ENCODE data around the gene DNAH17. TPM values are rescaled to one million over a fixed set of nuclear protein-coding genes. Genes with fewer than 3 reads are reported as not detected.

Gene DNAH17
- total RNA-seq, 1 donor from 2014 or later, result not detected

DNA sequence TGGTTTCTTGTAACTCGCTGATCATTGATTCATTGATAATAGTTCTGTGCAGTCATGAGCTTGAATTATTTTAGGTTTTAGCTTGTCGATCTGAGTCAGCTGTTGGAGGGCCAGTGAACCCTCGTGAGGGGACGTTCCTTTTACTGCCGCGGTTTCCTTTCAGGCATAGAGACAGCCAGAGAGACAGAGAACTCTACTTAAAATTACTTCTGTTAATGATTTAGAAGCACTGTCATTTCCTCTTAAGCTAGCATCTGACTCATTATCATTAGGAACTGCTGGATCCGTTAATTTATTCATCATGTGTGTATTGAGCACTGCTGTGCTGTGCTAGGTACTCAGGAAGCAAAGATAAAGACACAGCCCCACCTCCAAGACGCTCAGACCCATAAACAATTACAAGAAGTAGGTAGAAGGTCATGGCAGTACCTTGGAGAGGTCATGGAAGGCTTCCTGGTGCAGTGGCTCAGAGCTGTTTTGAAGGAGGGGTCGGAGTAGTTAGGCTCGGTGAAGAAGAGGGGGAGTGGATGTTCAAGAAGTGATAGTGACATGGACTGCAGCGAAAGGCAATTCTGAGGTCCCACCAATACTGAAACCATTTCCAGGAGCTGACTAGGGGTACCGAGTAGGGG lies 195.5 kb downstream of the DNAH17 start:
- Histone ChIP-seq H3K27me3 (no peaks in the 10 kb centered on the region), H3K9me3 (no peaks in the 10 kb centered on the region), H3K4me1 (peaks cover 26 to 44% of the 10 kb centered on the region in 2 donors), H3K27ac (peak overlapping the region; percentile 35 to 56), H3K4me3 (no peak overlapping the region), H3K36me3 (no peaks in the 10 kb centered on the region)
- TF ChIP-seq, protein P1, sequence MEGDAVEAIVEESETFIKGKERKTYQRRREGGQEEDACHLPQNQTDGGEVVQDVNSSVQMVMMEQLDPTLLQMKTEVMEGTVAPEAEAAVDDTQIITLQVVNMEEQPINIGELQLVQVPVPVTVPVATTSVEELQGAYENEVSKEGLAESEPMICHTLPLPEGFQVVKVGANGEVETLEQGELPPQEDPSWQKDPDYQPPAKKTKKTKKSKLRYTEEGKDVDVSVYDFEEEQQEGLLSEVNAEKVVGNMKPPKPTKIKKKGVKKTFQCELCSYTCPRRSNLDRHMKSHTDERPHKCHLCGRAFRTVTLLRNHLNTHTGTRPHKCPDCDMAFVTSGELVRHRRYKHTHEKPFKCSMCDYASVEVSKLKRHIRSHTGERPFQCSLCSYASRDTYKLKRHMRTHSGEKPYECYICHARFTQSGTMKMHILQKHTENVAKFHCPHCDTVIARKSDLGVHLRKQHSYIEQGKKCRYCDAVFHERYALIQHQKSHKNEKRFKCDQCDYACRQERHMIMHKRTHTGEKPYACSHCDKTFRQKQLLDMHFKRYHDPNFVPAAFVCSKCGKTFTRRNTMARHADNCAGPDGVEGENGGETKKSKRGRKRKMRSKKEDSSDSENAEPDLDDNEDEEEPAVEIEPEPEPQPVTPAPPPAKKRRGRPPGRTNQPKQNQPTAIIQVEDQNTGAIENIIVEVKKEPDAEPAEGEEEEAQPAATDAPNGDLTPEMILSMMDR (IDR thresholded peaks at IDR 0.05), result no peak
- DNase-seq (ENCODE audit: low spot score in 2 of 2), result no peak
- intact Hi-C loops (cut with DNase I), result no loop called here

DNA sequence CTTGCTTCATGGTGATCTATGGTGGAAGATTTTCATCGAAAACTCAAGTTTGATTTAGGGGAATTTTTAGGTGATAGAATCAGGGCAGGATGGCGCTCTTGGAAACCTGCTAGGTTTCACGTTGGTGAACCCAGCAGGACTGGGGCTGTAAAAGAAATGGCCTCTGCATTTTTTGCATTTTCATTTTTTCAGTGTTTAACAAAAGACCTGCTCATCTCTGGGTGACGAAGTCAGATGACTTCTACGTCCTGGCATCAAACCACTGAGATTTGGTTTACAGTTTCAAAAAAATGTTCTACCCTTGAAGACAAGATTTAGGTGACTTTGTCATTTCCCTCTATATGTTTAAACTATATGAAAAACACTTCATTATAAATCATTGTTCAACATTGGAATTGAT lies 196.8 kb downstream of the DNAH17 start:
- Histone ChIP-seq H3K9me3 (no peaks in the 10 kb centered on the region), H3K27me3 (no peaks in the 10 kb centered on the region), H3K4me3 (no peak overlapping the region), H3K36me3 (no peaks in the 10 kb centered on the region), H3K27ac (no peak overlapping the region), H3K4me1 (peaks cover 26 to 37% of the 10 kb centered on the region in 2 donors)
- intact Hi-C loops (cut with DNase I), result no loop called here
- DNase-seq (ENCODE audit: low spot score in 2 of 2), result no peak
- TF ChIP-seq, protein P1 (IDR thresholded peaks at IDR 0.05), result no peak

- intact Hi-C loops (cut with DNase I), result loop anchor here (2.0 to 5.0 kb wide), 2 partner anchors 36 to 43 kb away; no protein-coding TSS in a partner anchor
- Histone ChIP-seq H3K4me3 (peak overlapping the region; percentile 86 to 97), H3K4me1 (peaks cover 21 to 26% of the 10 kb centered on the region in 2 donors), H3K27me3 (no peaks in the 10 kb centered on the region), H3K9me3 (no peaks in the 10 kb centered on the region), H3K27ac (peak overlapping the region; percentile 89 to 94), H3K36me3 (no peaks in the 10 kb centered on the region)
- DNase-seq (ENCODE audit: low spot score in 2 of 2), result no peak
- TF ChIP-seq, protein P1 (IDR thresholded peaks at IDR 0.05), result no peak
Measured at GRCh38 chr17:78379131-78379491, 198.1 kb downstream of the DNAH17 start.

GRCh38 chr17:78378225-78379130 lies 198.7 kb downstream of the DNAH17 start, which contains the start of gene PGS1:
TSS of gene PGS1 (plus strand) at chr17:78378649. CDS start at chr17:78378666, 17 bp downstream.
- Histone ChIP-seq H3K9me3 (no peaks in the 10 kb centered on the region), H3K4me3 (peak within 1 kb of the TSS; percentile 86 to 97), H3K27ac (peak within 1 kb of the TSS; percentile 89 to 94), H3K36me3 (no peaks in the 10 kb centered on the region), H3K4me1 (peaks cover 18 to 23% of the 10 kb centered on the region in 2 donors), H3K27me3 (no peaks in the 10 kb centered on the region)
- TF ChIP-seq, protein P1 (IDR thresholded peaks at IDR 0.05), result no peak
- intact Hi-C loops (cut with DNase I), result loop anchor here (1.0 to 5.0 kb wide), 3 partner anchors 18 to 44 kb away; partner anchors contain the start of gene SOCS3
- peak in 1 of 2 donors; percentile 89 for DNase-seq (ENCODE audit: low spot score in 2 of 2)

DNA sequence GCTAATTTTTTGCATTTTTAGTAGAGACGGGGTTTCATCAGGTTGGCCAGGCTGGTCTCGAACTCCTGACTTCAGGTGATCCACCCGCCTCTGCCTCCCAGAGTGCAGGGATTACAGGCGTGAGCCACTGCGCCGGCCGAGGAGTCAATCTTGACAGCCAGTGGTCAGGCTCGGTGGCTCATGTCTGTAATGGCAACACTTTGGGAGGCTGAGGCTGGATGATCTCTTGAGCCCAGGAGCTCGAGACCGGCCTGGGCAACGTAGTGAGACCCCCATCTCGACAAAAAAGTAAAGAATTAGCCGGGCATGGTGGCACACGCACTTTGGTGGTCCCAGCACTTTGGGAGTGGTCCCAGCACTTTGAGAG lies 199.4 kb downstream of the DNAH17 start:
- TF ChIP-seq, protein P1 (IDR thresholded peaks at IDR 0.05), result no peak
- DNase-seq (ENCODE audit: low spot score in 2 of 2), result no peak
- Histone ChIP-seq H3K27me3 (no peaks in the 10 kb centered on the region), H3K36me3 (no peaks in the 10 kb centered on the region), H3K27ac (peak overlapping the region; percentile 89 to 94), H3K9me3 (no peaks in the 10 kb centered on the region), H3K4me1 (peaks cover 13 to 19% of the 10 kb centered on the region in 2 donors), H3K4me3 (peak overlapping the region; percentile 86 to 97)
- intact Hi-C loops (cut with DNase I), result loop anchor here (1.0 to 5.0 kb wide), 3 partner anchors 18 to 44 kb away; partner anchors contain the start of gene SOCS3

Measured in ascending aorta (tissue), 2 donors.